Stomach (tissue), 9 donors: ENCODE measurements around the gene SRMS. TPM values are rescaled to one million over a fixed set of nuclear protein-coding genes. Genes with fewer than 3 reads are reported as not detected.

ENCODE experiments used
- DNase-seq, 2 donors: peaks; one replicate each; pipeline versions ENCODE4 v3.0.0 to v3.0.0-alpha.2; 2013 to 2019
- H3K27ac ChIP-seq, 5 donors: fragments of 200-600 bp in 4 of 5; sonication (generic) in 4 of 5; one replicate each; pipeline ENCODE4 v1.5.1; 2013 to 2019; ENCODE audit warnings: mild to moderate bottlenecking in 1 of 5, moderate library complexity in 1 of 5
- H3K27me3 ChIP-seq, 3 donors: fragments of 200-600 bp; sonication (generic); one replicate each; pipeline ENCODE4 v1.5.1; 2017 to 2019; ENCODE audit warnings: mixed run types in 1 of 3
- H3K36me3 ChIP-seq, 4 donors: fragments of 200-600 bp; sonication (generic); 1 replicate in 3 of 4; 2 replicates in 1 of 4; pipeline ENCODE4 v1.5.1; 2016 to 2019
- H3K4me1 ChIP-seq, 4 donors: fragments of 200-600 bp; sonication (generic); one replicate each; pipeline ENCODE4 v1.5.1; 2016 to 2019
- H3K4me3 ChIP-seq, 4 donors: fragments of 200-600 bp; sonication (generic) in 3 of 4; one replicate each; pipeline ENCODE4 v1.5.1; 2016 to 2019; ENCODE audit warnings: mild to moderate bottlenecking in 1 of 4
- H3K9me3 ChIP-seq, 4 donors: fragments of 200-600 bp; sonication (generic); one replicate each; pipeline ENCODE4 v1.5.1; 2016 to 2019
- EP300 ChIP-seq: sonication (generic); formaldehyde crosslinking; IDR thresholded peaks from one replicate; pipeline ENCODE4 v1.6.1; 2017; ENCODE audit warnings: antibody characterized with exemption
- POLR2A ChIP-seq, 4 donors: fragments of 450-650 bp; IDR thresholded peaks; one replicate each; pipeline ENCODE4 v1.6.1; 2016; ENCODE audit warnings: antibody characterized with exemption in 4 of 4, control low read depth in 2 of 4, mild to moderate bottlenecking in 1 of 4, moderate library complexity in 1 of 4
- POLR2AphosphoS5 ChIP-seq, 3 donors: sonication (generic); formaldehyde crosslinking; IDR thresholded peaks; one replicate each; pipeline ENCODE4 v1.6.1; 2016; ENCODE audit warnings: antibody characterized with exemption in 3 of 3
- WGBS, 5 donors: extraction: QIAGEN DNeasy Blood & Tissue Kit in 3 of 5; methylation state at CpG; one replicate each; pipeline versions ENCODE4 v1.1.5 to v1.1.7; 2013 to 2018; 5-methylcytosine and 5-hydroxymethylcytosine counted together
- intact Hi-C: fragments of 100-400 bp; cut with DNase I; formaldehyde crosslinking; loops from one replicate; pipeline ENCODE4 v1.15.1; 2023; ENCODE audit warnings: low total_unique reads
- polyA plus RNA-seq, 3 donors: library from polyadenylated mRNA; stranded (reverse); fragments of 200-250 nt; gene quantifications; one replicate each; pipeline ENCODE4 v1.2.3, GENCODE V29; 2013
- total RNA-seq, 5 donors: library from RNA; depleted of rRNA; stranded (reverse); fragments of >200 nt; gene quantifications; one replicate each; pipeline versions ENCODE4 v1.1.0 to v1.2.3, GENCODE V29; 2014 to 2016
- TF ChIP-seq, protein P1 (sequence below), 7 experiments: fragments of 450-650 bp in 4 of 7; fragments of 200-600 bp in 3 of 7; sonication (generic) in 3 of 7; IDR thresholded peaks; one replicate each; pipeline ENCODE4 v1.5.1; 2016 to 2019; ENCODE audit warnings: antibody characterized with exemption in 7 of 7, control low read depth in 2 of 7, mild to moderate bottlenecking in 1 of 7
- donor health status: healthy with polysubstance abuse.
- donor health status: Bipolar disorder and iron deficiency.
- donor health status: healthy.

SRMS gene
- total and polyA plus RNA-seq, 8 donors = 0.87 to 3.5 (median 2.1) TPM; not detected in 5

DNA sequence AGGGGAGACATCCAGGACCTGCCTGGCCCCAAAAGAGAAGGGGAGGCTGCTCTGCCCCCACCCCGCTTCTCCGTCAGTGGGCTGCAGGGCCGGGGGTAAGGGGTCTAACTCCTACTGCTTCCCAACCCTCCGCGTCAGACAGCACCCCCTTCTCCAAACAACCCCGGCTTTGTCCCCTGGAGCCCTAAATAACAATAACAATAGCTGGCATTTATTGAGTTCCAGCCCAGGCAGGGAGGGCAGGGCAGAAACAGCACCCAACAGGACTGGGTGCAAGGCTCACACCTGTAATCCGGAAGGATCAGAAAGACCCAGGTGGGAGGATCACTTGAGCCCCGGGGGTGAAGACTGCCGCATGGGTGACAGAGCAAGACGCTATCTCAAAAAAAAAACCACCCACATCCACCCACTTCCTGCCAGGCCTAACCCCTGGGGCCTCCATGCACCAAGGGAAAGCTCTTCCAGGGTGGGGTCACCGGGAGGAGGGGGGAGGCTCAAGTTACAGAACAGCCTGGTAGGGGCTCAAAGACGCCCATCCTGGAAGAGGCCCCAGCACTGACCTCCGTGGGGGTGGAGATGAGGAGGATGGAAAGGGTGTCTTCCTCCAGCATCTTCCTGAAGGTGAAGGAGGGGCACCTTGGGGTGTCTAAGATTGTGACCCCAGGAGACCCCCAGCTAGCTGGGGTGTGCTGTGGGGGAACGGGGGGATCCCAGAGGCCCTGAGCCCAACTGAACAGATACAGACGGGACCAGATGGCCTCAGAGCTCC is 5.1 kb upstream of the SRMS start:
- TF ChIP-seq EP300 (no peak), POLR2AphosphoS5 (IDR thresholded peaks at IDR 0.05) (no peak), POLR2A (IDR thresholded peaks at IDR 0.05) (no peak)
- peaks cover 0 to 3% (median 0%) of the 10 kb centered on the region in 4 donors for H3K36me3 ChIP-seq
- no peaks in the 10 kb centered on the region for H3K9me3 ChIP-seq
- peak overlapping the region in 1 of 4 donors; percentile 73 for H3K4me3 ChIP-seq
- intact Hi-C loops = no loop called here
- WGBS, 5 donors = 30 to 45% (median 36%) methylated on average over 15 of the region's 15 CpGs
- peak in 1 of 2 donors; percentile 57 for DNase-seq
- peak overlapping the region in 1 of 5 donors; percentile 10 for H3K27ac ChIP-seq
- H3K4me1 ChIP-seq = peaks cover 8 to 26% (median 23%) of the 10 kb centered on the region in 4 donors
- H3K27me3 ChIP-seq = peaks cover 0 to 65% (median 0%) of the 10 kb centered on the region in 3 donors

DNA sequence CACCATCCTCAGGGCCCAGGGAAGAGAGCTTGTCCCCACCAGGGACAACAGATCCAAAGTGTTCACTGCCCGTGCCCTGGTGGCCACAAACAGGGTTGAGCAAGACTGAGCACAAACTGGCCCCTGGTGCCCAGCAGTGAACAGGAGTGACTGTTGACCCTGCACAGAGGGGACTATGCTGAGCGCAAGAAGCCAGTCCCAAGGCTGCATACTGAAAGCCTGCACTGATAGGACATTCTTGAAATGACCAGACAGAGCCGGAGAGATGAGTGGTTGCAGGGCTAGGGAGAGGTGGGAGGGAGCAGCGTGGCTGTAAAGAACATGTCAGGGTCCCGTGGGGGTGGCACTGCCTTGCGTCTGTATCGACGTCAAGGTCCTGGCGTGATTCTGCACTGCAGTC is 3.5 kb upstream of the SRMS start:
- Histone ChIP-seq H3K27ac (no peak overlapping the region), H3K36me3 (no peaks in the 10 kb centered on the region), H3K9me3 (no peaks in the 10 kb centered on the region), H3K4me3 (no peak overlapping the region), H3K4me1 (peaks cover 8 to 31% (median 23%) of the 10 kb centered on the region in 4 donors), H3K27me3 (peaks cover 0 to 81% (median 4%) of the 10 kb centered on the region in 3 donors)
- TF ChIP-seq EP300 (no peak), POLR2AphosphoS5 (IDR thresholded peaks at IDR 0.05) (no peak), POLR2A (IDR thresholded peaks at IDR 0.05) (no peak)
- TF ChIP-seq, protein P1, sequence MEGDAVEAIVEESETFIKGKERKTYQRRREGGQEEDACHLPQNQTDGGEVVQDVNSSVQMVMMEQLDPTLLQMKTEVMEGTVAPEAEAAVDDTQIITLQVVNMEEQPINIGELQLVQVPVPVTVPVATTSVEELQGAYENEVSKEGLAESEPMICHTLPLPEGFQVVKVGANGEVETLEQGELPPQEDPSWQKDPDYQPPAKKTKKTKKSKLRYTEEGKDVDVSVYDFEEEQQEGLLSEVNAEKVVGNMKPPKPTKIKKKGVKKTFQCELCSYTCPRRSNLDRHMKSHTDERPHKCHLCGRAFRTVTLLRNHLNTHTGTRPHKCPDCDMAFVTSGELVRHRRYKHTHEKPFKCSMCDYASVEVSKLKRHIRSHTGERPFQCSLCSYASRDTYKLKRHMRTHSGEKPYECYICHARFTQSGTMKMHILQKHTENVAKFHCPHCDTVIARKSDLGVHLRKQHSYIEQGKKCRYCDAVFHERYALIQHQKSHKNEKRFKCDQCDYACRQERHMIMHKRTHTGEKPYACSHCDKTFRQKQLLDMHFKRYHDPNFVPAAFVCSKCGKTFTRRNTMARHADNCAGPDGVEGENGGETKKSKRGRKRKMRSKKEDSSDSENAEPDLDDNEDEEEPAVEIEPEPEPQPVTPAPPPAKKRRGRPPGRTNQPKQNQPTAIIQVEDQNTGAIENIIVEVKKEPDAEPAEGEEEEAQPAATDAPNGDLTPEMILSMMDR (IDR thresholded peaks at IDR 0.05) = no peak
- intact Hi-C loops = no loop called here
- DNase-seq = no peak
- WGBS, 5 donors = 40 to 59% (median 50%) methylated on average over 8 to 9 of the region's 9 CpGs

DNA sequence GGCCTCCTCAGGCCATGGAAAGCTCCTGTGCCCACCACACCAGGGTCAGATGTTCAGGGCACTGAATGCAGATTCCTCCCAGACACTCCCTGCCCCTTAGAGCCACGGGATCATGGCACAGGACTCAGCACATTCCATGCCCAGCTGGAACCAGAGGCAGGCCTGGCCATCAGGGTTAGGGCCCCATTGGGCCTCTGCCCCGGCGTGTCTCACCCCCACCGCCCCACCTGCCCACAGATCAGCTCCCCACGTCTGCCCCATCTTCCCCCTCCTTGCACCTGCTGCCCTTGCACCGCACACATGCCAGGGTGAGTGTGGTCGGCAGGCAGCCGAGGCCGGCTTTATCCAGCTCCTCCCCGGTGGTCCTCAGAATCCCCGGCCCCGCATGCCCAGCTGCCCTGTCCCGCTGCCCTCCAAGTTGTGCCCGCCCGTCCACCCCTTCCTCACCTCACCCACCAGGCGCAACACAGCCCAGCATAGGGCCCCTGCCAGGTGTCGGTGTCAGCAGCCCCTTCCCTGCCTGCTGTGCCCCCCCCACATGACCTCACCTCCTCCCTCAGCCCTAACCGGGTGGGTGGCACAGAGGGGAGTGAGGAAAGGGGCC is 2.2 kb upstream of the SRMS start:
- intact Hi-C loops = no loop called here
- no peak for DNase-seq
- Histone ChIP-seq H3K27ac (no peak overlapping the region), H3K4me3 (no peak overlapping the region), H3K27me3 (peaks cover 0 to 92% (median 4%) of the 10 kb centered on the region in 3 donors), H3K4me1 (peaks cover 8 to 28% (median 21%) of the 10 kb centered on the region in 4 donors), H3K36me3 (no peaks in the 10 kb centered on the region), H3K9me3 (no peaks in the 10 kb centered on the region)
- 78 to 85% (median 81%) methylated on average over 18 of the region's 18 CpGs for WGBS, 5 donors
- TF ChIP-seq POLR2AphosphoS5 (IDR thresholded peaks at IDR 0.05) = no peak
- no peak for TF ChIP-seq POLR2A (IDR thresholded peaks at IDR 0.05)
- TF ChIP-seq EP300 = no peak
- TF ChIP-seq, protein P1 (IDR thresholded peaks at IDR 0.05) = no peak

DNA sequence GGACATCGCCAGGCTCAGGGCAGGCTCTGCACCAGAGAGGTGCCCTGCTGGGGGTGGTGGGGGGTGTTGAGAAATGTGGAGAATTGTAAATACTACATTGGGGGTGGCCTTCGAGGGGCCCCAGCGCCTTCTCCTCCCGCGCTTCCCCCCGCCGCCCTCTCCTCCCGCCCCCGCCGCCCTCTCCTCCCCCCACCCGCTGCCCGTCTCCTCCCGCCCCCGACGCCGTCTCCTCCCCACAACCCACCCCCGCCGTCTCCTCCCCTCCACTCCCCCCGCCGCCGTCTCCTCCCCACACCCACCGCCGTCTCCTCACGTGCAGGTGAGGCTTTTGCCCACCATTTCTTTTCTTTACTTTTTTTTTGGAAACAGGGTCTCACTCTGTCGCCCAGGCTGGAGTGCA is 1.5 kb upstream of the SRMS start:
- 17 to 37% (median 21%) methylated on average over 6 to 20 of the region's 25 CpGs for WGBS, 5 donors
- no peaks in the 10 kb centered on the region for H3K9me3 ChIP-seq
- no peak overlapping the region for H3K27ac ChIP-seq
- intact Hi-C loops = no loop called here
- peaks cover 0 to 92% (median 4%) of the 10 kb centered on the region in 3 donors for H3K27me3 ChIP-seq
- TF ChIP-seq POLR2AphosphoS5 (IDR thresholded peaks at IDR 0.05) (no peak), EP300 (no peak), POLR2A (IDR thresholded peaks at IDR 0.05) (no peak)
- TF ChIP-seq, protein P1 (IDR thresholded peaks at IDR 0.05) = no peak
- peaks cover 4 to 21% (median 14%) of the 10 kb centered on the region in 4 donors for H3K4me1 ChIP-seq
- H3K36me3 ChIP-seq = no peaks in the 10 kb centered on the region
- no peak overlapping the region for H3K4me3 ChIP-seq
- DNase-seq = no peak
